CD4-positive, alpha-beta T cell treated with Interleukin-21 for 1 hour (primary cell): Measurements from ENCODE around the gene VWA3A.
"Not testable (repeated sequence)": the region's sequence is repeated elsewhere in the genome, so short reads cannot be mapped to it uniquely, and the experiment has no call there.

Experiments used
- DNase-seq: peaks from one replicate; pipeline ENCODE4 v3.0.0-alpha.2; 2020

VWA3A gene, protein sequence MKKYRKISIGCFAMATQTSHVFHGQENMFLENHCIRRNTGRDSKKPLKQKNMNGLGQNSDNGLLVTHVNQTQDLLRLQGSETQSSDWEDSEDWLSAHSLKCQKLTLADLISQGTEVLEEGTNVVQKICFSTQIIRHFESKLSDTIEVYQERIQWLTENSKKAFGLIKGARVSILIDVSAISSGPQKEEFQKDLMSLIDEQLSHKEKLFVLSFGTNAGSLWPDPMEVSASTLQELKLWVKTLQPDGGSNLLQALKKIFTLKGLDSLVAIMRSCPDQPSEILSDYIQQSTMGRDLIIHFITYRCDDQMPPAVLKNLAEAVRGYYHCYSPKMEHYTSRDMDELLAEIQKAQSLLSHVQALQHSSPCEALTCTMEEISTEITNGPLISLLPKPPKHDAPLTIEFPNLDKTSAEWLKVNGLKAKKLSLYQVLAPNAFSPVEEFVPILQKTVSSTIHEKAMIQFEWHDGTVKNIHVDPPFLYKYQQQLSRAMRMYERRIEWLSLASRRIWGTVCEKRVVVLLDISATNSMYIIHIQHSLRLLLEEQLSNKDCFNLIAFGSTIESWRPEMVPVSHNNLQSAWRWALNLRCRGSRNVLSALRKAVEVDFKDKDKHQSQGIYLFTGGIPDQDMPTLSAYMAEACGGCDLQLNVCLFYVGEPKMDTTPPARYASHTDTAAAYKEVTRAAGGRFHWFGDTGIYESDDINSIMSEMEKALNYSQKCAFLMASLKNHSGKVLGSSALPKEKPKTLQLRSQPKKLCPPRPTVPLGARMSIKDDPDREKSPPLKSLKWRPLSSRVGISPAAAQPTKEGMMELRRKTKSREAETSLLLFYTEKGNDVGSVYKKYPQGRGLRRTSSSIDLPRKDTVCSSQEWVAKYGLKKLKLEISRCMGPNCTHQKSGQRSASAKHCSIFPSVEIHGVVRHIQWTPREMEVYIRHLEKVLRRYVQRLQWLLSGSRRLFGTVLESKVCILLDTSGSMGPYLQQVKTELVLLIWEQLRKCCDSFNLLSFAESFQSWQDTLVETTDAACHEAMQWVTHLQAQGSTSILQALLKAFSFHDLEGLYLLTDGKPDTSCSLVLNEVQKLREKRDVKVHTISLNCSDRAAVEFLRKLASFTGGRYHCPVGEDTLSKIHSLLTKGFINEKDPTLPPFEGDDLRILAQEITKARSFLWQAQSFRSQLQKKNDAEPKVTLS

DNA sequence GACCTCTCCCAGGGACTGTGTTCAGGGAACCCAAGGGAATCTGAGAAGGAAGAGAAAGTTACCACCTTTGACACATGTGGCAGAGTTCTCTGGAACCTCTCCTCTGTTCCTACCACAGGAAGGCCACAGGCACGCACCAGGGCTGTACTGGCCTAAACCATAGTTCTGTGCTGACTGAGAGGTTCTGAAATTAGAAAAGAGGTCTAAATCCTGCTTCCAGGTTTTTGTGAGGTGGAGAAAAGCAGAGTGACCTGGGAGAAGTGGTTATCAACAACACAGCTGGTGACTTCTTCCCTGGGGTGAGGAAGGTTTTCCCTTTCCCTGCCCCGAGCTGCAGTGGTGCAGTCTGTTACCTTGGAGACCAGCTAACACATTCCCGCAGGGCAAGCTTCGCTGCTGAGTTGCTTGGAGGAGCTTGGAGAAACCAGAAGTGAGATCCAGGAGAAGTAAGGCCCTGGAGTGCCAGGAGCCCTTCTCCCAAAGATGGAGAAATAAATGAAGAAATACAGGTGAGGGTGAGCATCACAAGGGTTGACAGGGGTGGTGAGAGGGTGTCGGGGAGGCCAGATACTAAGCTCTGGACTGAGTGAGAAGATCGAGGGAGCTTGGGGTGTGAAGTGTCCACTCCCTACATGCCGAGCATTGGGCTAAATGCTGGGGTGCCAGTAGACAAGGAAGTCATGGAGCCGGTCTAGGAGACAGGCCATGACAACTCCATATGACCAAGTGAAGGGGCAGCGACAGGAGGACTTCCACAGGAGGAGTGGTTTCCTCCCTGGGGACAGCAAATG lies at the start of gene VWA3A:
Gene VWA3A, plus strand, starts transcription at position 399 of the 791 bp plus-strand sequence. Its CDS starts 97 bp downstream, at position 496.
- no peak for DNase-seq

DNA sequence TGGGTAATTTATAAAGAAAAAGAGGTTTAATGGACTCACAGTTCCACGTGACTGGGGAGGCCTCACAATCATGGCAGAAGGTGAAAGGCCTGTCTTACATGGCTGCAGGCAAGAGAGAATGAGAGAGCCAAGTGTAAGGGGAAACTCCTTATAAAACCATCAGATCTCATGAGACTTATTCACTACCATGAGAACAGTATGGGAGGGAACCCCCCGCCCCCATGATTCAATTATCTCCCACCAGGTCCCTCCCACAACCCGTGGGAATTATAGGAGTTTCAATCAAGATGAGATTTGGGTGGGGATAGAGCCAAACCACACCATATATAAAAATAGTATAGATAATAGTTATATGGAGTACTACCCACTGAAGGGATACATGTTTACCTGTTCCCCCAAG lies 48.5 kb upstream of the VWA3A start:
- not testable (repeated sequence) for DNase-seq

DNA sequence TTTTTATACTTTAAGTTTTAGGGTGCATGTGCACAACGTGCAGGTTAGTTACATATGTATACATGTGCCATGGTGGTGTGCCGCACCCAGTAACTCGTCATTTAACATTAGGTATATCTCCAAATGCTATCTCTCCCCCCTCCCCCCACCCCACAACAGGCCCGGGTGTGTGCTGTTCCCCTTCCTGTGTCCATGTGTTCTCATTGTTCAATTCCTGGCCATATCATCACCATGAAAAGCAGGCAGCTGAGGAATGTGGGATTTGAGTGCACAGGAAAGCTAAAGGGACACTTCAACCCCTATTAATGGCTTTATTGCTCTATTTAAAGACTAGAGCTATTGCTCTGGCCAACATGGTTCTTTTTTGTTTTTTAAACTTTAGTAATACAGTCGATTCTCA lies 46.5 kb upstream of the VWA3A start:
- DNase-seq, result not testable (repeated sequence)

DNA sequence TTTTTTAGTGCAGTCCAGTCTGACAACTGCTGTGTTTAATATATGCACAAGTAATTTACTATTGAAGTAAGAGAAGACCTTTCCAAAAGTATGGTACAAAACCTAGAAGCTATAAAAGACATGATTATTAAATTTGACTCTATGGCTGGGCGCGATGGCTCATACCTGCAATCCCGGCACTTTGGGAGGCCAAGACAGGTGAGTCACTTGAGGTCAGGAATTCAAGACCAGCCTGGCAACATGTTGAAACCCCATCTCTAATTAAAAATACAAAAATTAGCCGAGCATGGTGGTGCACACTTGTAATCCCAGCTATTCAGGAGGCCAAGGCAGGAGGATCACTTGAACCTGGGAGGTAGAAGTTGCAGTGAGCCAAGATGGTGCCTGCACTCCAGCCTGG lies 41.4 kb upstream of the VWA3A start:
- no peak for DNase-seq

DNA sequence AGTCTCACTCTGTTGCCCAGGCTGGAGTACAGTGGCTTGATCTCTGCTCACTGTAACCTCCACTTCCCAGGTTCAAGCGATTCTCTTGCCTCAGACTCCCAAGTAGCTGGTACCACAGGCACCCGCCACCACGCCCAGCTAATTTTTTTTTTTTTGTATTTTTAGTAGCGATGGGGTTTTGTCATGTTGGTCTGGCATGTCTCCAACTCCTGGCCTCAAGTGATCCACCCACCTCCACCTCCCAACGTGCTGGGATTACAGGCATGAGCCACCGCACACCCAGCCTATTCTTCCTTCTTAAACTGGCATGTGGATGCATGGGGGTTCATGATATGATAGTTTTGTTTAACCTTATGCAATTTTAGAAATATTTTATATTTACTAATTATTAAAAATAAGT lies 39.4 kb upstream of the VWA3A start:
- DNase-seq, result no peak

DNA sequence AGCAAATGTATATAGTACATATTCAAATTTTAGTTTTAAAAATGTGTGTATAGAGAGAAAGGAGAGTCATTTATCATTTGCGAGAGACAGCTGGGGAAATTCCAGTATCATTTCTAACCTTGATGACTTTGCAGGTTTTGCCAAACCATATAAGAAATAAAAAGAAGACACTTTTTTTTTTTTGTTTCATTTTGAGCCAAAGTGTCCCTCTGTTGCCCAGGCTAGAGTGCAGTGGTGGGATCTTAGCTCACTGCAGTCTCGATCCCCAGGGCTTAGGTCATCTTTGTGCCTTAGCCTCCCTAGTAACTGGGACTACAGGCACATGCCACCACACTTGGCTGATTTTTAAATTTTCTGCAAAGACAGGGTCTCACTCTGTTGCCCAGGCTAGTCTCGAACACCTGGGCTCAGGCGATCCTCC lies 38.4 kb upstream of the VWA3A start:
- no peak for DNase-seq

DNA sequence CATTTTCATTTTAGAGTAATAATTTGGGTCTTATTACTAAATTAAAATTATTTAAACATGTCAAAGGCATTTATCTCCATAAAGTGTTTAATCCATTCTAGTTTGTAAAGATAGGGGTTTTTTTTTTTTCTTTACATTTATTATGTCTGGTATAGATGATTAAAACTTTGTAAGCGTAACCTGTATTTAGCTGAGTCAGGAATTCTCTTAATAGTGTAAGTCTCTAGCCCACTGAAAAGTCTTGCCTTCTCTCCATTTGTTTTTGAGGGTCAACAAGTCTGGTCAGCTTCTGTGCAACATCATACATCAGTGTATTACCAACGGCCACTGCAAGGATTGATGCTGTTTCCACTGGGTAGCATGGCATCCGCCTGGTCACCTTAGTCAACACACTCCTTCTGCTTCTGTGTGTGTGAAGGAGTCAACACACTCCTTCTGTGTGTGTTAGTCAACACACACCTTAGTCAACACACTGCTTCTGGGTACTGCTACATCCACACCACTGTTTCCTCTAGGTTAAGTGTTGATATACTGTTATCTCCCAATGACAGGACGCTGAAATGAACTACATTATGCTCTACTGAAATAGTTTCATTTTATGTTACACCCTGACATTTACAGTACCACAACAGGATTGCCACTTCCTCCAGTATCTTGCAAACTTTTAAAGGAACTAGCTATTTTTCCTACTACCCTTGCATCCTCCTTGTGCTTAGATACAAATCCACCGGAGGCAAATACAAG lies 37.3 kb upstream of the VWA3A start:
- DNase-seq, result no peak

DNA sequence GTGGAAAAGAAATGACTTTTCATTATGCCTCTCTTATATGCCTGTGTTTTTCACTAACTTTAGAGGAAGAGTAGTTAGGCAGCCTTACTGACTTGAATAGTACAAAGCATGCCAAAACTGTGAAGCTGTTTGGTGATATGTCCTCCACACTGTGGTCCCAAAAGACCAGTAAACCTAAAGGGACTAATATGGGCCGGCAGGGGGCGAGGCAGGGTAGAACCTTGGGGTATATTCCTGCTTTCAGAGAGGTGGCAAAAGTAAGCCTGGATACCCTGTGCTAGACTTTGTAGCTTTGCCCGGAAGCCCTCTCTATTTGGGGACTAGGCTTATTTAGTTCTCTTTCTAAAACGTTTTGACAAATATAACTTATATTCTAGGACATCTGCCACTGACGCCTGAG lies 36.5 kb upstream of the VWA3A start:
- DNase-seq, result no peak

DNA sequence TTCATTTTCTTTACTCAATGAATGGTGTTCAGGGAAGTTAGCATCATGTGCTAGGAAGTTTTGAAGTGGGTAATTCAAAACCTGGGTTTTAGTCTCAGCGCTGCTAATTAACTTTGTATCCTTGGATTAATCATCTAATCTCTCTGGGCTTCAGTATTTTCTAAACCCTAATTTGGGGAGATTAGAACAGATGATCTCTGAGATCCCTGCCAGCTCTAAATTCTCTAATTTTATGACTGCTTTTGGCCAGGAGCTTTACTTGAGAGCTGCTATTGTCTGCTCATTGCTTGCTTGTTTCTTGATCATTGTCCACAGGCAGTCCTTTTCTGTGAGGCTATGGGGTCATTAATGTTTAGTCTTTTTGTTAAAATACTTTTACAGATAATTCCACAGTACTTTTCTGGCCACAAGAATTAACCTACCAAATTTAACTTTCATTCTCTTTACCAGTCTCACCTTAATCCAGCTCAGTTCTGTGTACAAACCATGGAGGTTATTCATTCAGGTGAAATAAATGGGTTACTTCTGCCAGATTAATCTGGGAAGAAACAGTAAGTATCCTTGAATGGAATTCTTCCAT lies 28.4 kb upstream of the VWA3A start:
- DNase-seq, result no peak

DNA sequence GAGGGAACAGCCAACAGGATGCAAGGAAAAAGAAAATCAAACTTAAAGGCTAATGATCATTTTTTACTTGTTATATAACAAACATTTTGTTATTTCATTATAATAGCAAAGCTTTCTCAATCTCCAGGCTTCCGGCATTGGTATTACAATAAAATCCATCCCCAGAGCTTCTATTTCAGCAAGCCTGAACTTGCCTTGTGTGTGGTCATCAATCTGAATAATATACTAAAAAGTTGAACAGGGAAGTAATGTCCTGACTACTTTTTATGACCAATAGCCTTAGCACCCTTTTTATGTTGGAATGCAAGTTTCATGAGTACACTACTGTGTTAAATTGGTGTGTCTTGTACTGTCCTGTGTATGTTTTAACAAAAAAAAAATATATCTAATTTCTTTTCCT lies 27.1 kb upstream of the VWA3A start:
- no peak for DNase-seq

DNA sequence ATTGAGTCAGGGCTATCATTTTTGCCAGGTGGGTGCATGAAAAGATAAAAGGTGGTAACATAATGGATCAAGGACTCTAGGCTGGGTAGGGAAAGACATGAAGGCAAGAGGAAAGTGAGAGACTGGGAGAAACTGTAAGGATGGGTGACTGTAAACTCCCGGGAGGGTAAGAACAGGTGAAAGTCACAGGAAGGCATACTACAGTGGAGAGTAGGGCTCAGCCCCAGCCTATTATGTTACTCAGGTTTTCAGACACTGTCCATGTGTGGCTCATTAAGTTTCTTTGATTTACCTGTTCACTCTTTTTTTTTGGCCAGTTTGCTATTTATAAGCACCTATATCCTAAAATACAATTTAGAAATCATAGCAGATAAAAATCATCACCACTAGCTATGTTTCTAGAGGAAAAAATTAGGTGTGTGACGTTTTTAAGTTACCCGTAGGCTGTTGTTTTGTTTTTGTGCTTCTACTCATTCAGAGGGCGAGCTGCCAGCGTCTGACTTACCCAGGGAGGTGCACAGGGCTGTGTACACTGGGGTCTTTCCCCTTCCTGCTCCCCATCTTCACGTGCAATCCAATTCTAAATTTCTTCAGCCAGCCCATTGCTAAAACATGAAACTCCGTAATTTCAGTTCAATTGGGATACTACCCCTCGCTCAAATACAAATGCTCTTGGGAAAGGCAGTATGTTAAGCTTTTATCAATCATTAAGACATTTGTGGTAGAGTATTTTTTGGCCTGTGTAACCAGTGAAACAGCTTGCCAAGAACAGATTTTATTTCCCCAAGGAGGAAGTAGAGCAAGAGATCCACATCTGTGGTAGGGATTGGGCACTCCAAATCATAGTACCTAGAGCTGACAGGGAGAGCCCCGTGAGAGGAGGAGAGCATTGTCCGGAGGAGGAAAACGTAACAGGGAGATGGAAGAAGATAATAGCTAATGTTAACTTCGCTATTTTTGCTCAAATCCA lies 21.7 kb upstream of the VWA3A start:
- no peak for DNase-seq

DNA sequence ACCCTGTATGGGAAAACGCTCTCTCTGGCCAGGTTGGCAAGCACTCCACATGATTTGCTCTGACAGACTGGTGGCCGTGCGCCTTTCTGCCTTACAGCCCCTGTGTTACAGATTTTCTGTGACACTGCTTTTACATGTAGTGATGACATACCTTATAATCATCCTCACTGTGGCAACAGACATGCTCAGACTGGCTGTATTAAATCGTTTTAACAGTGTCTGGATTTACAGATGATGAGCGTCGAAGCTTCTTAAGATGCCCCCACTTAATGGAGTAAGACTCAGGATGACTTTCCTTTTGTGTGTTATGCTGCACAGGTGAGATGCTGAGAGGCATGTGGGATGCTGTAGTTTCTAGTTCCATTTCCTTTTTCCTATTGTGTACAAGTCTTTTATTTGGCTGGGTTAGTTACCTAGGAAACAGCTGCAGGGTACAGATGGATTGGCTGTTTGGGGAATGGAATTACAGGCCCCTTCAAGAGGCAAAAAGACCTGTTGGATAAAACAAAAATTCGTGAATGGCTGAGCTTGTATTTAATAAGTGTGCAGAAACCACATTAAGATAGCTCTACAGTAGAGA lies 20.9 kb upstream of the VWA3A start:
- DNase-seq, result no peak

DNA sequence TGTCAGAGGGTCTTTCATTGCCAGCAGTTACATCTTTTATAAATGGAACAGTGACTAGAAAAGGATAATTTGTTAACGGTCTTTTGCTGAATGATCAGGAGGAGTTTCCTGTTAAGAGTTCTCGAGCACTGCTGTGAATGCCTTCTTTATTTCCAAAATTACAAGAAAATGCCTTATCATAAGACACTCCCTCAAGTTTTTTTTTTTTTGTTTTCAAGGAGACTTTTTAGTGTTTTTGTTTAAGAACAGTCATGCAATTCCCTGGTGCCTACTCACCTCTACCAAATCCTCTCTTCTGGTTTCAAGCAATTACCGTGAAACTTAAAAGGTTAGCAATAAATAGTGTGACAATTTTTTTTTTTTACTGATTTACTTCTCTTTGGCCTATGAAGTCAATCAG lies 19.0 kb upstream of the VWA3A start:
- DNase-seq, result no peak

DNA sequence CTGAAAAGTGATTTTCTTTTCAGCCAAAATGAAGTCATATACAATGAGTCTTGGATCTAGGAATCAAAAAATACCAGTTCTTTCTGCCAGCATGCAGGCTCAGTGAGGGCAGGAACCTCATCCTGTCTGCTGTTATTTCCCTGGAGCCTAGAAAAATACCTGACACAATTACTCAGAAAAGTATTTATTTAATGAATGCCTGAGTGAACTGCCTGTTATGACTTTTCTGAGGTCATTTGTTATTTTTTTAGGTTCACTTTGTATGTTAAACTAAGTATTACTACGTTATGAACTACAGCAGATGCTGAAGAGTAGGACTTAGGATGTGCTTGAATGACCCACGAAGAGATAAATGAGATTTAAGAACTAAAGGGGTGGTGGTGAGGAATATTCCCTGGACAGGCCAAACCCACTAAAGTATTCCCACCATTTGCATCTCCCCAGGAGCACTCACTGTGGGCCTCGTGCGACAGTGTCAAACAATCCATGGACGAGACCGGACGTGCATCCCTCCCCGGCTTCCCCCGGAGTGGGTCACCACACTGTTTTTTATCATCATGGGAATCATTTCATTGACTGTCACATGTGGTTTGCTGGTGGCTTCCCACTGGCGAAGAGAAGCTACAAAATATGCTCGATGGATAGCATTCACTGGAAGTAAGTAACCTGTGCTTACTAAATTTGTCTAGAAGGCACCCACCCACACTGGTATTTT lies 17.1 kb upstream of the VWA3A start:
- DNase-seq, result no peak

DNA sequence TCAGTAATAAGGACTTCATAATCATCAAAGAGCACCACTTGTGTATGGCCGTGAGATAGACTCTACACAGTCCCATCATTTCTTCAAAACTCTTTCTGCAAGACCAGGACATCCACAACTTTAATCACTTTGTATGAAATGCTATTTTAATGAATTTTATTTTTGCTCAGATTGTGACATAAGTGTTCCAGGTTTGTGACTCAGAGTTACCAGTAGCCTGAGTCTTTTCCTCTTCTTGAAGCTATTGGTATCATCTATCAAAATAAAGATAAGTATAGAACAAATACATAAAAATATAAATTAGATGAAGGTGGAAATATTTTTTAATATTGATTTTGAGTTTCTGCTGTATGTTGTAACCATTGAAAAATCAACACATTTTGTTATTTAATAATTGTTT lies 16.6 kb upstream of the VWA3A start:
- no peak for DNase-seq

DNA sequence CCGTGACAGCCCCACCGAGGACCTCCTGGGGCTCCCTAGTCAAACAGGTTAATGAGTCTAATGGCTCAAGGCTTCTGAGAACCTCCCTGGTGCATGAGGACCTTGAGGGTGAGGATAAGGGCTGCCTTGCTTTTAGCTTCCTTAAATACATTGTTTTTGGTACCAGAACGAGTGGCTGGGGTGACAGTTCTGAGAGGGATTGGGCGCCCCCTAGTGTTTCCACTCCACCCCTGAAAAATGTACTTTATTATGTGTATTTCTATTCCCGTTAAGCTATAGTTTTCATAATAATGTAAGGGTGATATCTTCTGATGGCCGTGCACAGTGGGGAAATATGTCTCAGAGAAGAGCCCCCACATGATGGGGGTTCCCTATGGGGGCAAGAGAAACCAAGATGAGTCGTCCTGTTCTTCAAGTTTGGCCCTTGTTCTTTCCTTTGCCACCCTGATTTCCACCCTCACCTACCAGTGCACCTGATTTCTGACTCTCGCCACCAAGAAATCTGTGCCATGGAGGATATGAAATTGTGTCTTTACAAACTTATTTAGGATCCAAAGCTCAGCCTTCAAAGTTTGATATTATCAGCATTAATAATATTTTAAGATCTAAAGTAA lies 14.5 kb upstream of the VWA3A start:
- peak; percentile 72 for DNase-seq

DNA sequence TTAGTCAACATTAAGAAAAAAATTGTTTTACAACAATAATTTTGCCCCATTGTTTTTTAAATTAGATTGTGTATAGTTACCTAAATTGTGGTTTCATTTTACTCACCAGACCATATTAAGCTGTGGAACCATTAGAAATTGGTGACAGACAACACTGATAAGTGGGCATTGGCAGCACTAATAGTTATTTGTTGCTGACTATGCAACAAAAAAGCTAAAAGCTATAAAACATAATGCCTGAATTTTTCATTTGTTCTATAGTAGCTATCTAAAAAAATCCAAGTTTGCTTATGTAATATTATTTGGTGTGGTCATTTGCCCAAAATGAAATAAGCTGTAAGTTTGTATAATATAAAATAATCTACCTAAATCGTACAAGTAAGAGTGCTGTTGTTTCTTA lies 13.7 kb upstream of the VWA3A start:
- DNase-seq, result no peak

DNA sequence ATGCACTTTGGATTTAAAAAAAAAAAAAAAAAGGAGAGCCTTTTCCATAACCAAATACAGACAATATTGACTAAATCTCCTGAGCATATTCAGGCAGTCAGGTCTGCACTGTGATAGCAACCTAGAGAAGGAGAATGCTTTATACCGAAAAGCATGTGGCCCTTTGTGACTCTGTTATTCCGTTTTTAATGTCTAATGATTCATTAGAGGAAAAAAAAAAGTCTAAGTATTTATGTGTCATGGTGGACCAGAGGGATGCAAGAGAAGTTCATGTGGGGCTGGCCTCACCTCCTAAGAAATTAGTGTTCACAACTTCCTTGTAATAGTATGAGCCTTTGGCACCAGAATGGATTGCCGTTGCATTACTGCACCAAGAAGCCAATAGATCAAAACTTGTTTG lies 11.3 kb upstream of the VWA3A start:
- no peak for DNase-seq

DNA sequence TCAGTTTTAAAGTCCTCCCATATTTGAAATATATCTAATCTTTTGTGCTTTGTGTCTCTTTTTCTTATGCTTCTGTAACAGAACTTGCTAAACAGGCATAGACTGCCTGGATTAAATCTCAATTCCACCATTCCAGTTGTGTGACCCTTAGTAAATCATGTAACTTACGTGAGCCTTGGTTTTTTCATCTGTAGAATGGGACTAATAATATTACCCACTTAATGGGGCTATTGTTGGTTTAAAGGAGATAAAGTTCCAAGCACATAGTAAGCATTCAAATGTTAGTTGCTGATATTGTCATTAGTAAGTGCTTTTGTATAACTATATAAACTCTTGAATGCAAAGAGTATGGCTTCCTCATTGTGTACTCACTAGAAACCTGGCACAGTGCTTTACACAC lies 5.9 kb upstream of the VWA3A start:
- DNase-seq, result no peak
